GM21528 (cell line): ENCODE measurements around the gene MN1.

ENCODE experiments used
- ATAC-seq: cut with Tn5 transposase; IDR thresholded peaks from one replicate; pipeline ENCODE4 v1.9.1; 2021; ENCODE audit warnings: mild to moderate bottlenecking, moderate library complexity; ENCODE audit not compliant: unreplicated experiment, low FRiP score

MN1 gene

DNA sequence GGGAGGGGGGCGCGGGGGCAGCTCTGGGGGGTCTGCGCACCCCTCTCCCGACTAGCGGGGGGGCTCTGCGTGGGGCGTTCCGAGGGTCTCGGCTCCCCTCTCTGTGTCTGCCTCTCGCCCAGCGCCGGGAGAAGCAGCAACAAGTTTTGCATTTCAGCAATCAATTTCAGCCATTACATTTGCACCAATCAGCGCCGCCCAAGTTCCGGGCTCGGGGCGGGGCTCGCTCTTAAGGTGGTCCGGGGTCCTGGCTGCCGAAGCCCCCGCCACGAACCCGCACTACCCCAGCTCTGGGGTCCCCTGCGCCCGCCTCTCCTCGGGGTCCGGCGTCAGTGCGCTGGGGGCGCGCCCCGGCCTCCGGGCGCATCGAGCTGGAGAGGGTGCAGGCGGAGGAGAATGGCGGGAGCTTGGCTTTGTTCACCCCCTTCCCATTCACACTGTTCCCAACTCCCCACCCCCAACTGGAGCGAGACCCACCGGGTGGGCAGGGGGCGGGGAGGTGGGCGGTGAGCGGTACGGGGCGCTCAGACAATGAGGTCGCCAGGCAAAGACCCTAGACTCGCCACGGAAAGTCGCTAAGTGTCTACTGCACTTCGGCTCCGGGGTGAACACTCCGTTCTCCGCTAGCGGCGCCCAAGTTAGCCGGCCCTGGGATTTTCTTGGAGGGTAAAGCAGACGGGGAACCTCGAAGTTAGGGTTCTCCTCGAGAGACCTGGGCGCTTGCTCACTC is at the start of gene MN1:
Gene MN1, minus strand, starts transcription at position 141 of the 730 bp plus-strand sequence. CDS start 1,213 bp downstream, outside the sequence.
- no peak for ATAC-seq

DNA sequence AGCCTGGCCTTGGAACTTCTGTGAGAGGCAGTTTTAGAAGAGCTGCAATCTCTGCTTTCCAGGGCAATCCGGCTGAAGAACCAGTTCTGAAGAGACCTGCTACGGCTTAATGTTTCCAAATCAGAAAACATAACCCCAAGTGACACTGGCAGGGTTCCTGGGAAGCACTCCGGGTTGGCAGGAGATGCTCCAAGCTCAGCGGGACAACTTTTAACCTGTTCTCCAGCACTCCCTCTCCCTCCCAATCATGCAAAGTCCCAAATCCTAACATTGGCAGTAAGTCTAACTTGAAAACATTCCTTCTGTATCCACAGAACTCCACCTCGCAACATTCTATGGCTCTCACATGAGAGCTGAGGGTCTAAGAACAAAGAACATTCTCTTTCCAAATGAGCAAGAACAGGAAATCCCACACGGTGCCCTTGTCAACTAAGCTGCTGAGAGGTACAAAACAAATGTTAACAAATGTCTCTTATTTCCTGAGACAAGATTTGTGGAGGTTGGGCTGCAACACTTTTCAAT is 48.5 kb upstream of the MN1 start:
- no peak for ATAC-seq

- no peak for ATAC-seq
Observed at GRCh38 chr22:27848005-27848404, 46.4 kb upstream of the MN1 start.

DNA sequence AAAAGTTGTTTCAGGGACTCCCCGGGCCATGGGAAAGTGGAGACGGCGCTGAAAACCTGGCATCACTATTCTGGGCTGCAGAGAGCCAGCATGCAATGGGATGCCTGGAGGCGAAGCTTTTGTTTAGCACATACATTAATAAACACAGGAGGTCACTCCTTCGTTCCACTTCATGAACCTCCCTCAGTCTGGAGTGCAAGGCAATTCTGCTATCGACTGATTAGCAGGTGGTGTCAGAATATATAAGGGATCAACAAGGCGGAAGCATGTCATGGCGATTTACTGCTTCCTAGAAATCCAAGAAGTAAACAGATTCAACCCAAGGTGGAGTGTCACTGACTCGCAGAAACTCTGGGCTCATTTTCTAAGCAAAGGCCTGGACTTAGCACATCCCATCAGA is 45.4 kb upstream of the MN1 start:
- ATAC-seq: no peak

GRCh38 chr22:27846248-27846757 is 44.7 kb upstream of the MN1 start:
- no peak for ATAC-seq

DNA sequence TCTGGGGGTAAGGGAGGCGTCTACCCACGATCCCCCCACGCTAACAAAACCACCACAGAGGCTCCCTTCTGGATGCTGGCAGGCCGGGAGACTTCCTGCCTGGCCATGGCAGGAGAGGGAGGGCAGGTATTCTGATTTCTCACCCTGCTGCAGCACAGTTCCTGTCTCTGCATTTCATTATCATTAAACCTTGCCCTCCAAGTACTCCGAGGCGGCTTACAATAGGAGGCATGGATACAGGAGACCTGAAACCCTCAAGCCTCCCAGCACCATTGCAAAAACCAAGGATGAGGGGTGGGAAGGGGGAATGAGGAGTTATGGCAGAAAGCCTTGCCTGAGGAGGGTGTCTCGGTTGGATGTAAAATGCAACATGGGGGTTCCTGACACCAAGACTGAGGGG is 44.1 kb upstream of the MN1 start:
- no peak for ATAC-seq

DNA sequence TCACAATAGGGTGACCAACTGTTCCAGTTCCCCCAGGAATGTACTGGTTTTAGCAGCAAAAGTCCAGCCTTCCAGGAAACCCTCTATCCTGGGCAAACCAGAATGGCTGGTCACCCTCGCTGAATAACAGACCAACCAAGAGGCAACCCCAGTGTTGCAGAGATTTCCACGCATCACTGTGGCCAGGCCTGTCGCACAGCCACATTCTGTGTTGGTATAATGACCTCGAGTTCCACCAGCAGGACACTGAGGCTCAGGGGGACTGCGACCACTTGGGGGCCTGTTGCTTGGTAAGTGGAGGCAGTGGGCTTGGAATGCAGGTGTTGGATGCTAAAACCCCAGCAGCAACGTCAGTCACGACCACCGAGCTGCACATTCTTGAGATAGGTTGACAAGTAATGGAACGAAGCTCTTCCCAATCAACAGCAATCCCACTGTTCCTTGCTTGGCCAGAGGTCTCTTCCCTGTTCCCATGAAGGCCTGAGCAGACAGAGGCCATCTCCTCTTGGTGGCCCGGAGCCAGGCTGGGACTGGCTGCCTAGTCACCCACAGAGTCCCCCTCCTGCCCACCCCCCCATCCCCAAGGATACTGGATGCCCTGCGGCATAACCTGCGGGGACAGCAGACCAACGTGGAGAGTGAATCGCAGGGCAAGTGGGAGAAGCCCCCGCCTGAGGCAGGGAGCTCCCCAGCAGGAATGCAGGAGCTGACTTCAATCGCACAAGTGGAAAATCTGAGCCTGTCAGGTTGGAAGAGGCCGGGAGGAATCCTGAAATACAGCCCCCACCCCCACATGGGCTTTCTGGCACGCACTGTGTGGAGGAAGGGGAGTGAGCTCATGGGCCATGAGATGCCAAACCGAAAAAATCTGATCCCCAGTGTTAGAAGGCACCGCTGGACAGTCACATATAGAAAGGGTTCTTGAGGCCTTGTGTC is 43.4 kb upstream of the MN1 start:
- no peak for ATAC-seq

GRCh38 chr22:27844256-27844655 is 42.7 kb upstream of the MN1 start:
- ATAC-seq: no peak

GRCh38 chr22:27843441-27843840 is 41.9 kb upstream of the MN1 start:
- ATAC-seq: no peak

GRCh38 chr22:27842669-27843431 is 41.3 kb upstream of the MN1 start:
- no peak for ATAC-seq

- ATAC-seq: no peak
Observed at GRCh38 chr22:27842201-27842600, 40.6 kb upstream of the MN1 start.

DNA sequence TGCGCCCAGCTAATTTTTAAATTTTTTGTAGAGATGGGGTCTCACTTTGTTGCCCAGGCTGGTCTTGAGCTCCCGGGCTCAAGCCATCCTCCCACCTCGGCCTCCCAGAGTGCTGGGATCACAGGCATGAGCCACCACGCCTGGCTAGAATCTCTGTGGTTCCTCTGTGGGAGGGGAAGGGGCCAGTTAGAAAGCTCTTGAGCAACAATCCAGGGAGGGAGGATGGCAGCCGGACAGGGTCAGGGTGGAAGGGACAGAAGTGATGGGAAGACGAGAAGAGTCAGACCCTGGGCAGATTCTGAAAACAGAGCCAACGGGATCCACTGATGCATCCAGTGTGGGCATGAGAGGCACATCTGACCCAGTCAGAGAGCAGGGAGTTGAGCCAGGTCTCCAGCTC is 38.9 kb upstream of the MN1 start:
- no peak for ATAC-seq

DNA sequence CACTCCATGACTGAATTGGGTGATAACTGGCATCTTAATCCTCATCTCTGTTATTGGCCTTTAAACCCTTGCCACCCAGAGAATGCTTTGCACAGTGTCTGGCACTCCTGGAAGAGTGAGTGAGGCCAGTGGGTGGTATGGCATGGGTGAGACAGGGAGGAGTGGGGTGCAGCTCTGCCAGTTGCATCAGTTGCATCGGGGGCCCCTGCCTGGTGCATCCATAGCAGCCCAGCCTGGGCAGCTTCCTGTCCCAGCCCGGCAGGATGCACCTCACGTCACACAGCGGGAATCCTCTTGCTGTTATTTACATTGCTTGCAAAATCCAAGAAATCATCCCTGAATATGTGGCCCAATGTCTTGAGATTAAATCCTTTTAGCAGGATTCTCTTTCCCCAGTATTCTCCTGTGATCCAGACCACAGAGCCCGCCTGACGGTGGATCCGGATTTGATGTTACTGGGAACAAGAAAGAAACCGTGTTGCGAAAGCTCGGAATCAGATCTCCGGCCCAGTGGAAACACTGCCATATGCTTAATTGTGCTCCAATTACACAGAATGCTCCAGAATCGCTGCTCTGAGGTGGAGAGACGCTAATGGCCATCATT is 37.6 kb upstream of the MN1 start:
- ATAC-seq: no peak

DNA sequence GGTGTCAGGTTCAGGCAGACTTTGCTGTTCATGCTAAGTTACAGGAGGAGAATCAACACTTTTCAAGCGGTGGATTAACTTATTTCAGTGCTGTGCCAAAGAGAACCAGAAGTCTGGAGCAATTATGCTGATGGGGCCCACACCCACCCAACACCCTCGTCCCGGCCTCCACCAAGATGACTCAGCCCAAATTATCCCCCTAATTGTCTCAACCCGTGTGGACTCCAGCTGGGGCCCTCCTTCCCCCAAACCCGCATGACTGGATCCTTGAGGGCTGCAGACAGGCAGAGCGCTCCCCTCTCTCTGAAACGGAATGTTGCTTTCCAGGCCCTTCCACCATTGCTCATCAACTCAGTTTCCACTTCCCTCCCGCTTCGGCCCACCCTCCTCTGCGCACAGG is 34.6 kb upstream of the MN1 start:
- no peak for ATAC-seq

- no peak for ATAC-seq
Observed at GRCh38 chr22:27835446-27835845, 33.9 kb upstream of the MN1 start.

- no peak for ATAC-seq
Observed at GRCh38 chr22:27834364-27835185, 33.0 kb upstream of the MN1 start.

DNA sequence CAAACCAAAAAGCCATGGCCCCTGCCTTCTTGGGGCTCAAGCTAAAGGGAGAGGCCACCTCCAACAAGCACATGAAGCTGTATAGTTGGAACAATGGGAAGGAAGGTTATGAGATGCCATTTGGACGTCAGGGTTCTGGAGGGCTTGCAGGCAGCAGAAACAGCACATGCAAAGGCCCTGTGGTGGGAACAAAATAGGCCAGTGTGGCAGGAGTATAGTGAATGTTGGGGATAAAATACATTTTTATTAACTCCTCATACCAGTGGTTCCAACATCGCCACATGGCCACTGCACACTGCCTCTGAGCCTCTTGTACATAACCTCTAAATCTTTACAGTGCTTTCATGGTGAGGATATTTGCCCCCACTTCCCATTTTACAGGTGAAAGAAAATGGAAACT is 32.2 kb upstream of the MN1 start:
- no peak for ATAC-seq

DNA sequence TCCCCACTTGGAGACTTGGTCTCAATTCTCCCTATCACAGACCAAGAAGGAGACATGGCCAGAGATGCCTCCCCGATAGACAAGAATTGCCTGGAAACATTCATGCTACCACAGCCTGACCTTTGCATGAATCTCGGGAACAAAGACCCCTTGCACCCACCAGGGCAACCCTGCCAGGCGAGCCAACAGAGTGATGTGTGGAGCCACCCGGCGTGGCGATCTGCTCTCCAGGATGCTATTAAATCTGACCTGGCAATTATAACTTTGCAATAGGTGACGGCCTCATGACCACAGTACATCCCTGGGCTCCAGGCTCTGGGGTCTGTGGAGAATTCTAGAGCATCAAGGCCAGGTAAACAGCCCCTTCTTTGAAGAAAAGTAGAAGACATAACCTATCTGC is 31.1 kb upstream of the MN1 start:
- ATAC-seq: no peak

DNA sequence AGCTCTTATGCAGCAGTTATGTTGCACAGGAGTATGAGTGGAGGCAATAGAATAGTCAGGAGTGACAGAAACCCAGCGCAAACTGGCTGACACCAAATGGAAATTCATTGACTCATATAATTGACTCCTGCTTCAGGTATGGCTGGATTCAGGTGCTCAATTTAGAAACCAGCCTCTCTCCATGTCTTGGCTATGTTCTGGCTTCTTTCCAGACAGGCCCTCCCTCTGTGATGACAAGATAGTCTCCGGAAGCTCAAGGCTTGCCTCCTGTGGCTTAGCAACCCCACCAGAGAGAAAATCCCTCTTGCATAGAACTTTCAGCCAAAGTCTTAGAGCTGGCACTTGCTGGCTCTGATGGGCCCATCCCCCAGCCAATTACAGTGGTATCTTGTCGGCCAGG is 28.1 kb upstream of the MN1 start:
- no peak for ATAC-seq
